SK-N-SH treated with all-trans-retinoic acid at 6 μM for 48 hours (cell line): Measurements from ENCODE around the gene OSBPL9.
"Not testable (repeated sequence)": the region's sequence is repeated elsewhere in the genome, so short reads cannot be mapped to it uniquely, and the experiment has no call there.

Experiments used
- PATZ1 ChIP-seq: fragments of 250-450 bp; sonication (Bioruptor Pico); IDR thresholded peaks from 2 replicates; pipeline ENCODE4 v1.8.0; 2020; ENCODE audit warnings: mild to moderate bottlenecking, moderate library complexity, borderline replicate concordance
- RARB ChIP-seq: fragments of 250-450 bp; sonication (Bioruptor Pico); IDR thresholded peaks from 2 replicates; pipeline ENCODE4 v1.8.0; 2021; ENCODE audit warnings: mild to moderate bottlenecking, moderate library complexity
- TCF4 ChIP-seq: fragments of 250-450 bp; sonication (Bioruptor Pico); IDR thresholded peaks from 2 replicates; pipeline ENCODE4 v1.8.0; 2021; ENCODE audit warnings: mild to moderate bottlenecking, moderate library complexity, borderline replicate concordance

- TF ChIP-seq RARB; TCF4 (CRISPR knock-in tag); PATZ1 (CRISPR knock-in tag): not testable (repeated sequence)
Measured at GRCh38 chr1:51646592-51646991, 29.7 kb downstream of the OSBPL9 start.
